ENCODE results near the gene AURKAIP1. TPM values are rescaled to one million over a fixed set of nuclear protein-coding genes. Genes with fewer than 3 reads are reported as not detected.

The AURKAIP1 gene
- total RNA-seq, 5 donors from 2014 or later (not counting 1 experiment from before 2014, with no cell fraction given): 58.8 to 91.7 (median 86.0) TPM

DNA sequence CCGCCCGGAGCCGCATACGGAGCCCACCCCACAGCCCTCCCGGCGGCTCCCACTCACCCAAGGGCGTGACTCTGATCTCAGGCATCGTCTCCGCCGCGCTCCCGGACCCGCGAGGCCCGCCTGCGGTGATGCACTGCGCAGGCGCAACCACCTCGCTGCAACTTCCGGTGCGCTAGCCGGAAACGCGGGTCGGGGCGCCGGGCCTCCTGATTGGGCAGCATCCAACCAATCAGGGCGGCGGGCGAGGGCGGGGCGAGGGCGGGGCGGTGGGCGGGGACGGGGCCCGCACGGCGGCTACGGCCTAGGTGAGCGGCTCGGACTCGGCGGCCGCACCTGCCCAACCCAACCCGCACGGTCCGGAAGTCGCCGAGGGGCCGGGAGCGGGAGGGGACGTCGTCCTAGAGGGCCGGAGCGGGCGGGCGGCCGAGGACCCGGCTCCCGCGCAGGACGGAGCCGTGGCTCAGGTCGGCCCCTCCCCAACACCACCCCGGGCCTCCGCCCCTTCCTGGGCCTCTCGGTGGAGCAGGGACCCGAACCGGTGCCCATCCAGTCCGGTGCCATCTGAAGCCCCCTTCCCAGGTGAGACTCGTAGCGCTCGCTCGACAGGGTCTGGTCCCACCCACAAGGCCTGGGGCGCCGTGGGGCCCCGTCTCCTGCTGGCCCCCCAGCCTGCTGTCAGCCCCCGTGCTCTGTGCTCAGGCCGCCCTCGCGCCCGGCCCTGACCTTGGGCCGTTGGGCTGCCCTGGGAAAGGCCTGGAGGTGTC is 50.3 kb downstream of the AURKAIP1 start, which contains the start of the genes CPTP and INTS11:
Gene CPTP, plus strand, starts transcription at position 279 of the 764 bp plus-strand sequence. CDS start 2,109 bp downstream, outside the sequence.
Gene INTS11, minus strand, starts transcription at position 137 of the 764 bp plus-strand sequence. Its CDS starts 52 bp downstream, at position 85.
- Mint-ChIP-seq H3K9me3 (no peaks in the 10 kb centered on the region), H3K27me3 (no peaks in the 10 kb centered on the region), H3K4me3 (peak within 1 kb of the TSS; percentile 85 to 90 (median 89)), H3K27ac (peak within 1 kb of the TSS; percentile 79), H3K4me1 (peaks cover 28 to 44% (median 41%) of the 10 kb centered on the region in 3 donors), H3K36me3 (no peaks in the 10 kb centered on the region)
- Histone ChIP-seq H3K4me1 (ENCODE audit: control insufficient read depth in 1 of 2, extremely low read depth in 1 of 2, insufficient read depth in 2 of 2, low read length in 2 of 2) (peaks cover 17 to 57% of the 10 kb centered on the region in 2 experiments), H3K27ac (ENCODE audit: low read length) (peak within 1 kb of the TSS; percentile 33), H3K27me3 (replicated peaks in 1 of 2; ENCODE audit: control insufficient read depth in 2 of 2, extremely low read depth in 1 of 2, insufficient read depth in 2 of 2, low read length in 1 of 2) (peaks cover 0 to 2% of the 10 kb centered on the region in 2 experiments), H3K36me3 (ENCODE audit: control insufficient read depth in 2 of 2, extremely low read depth in 1 of 2, insufficient read depth in 1 of 2, low read length in 1 of 2) (peaks cover 24 to 33% of the 10 kb centered on the region in 2 donors), H3K9me3 (no peaks in the 10 kb centered on the region), H3K4me3 (ENCODE audit: control insufficient read depth in 1 of 2, extremely low read depth in 1 of 2, low read length in 1 of 2) (peak within 1 kb of the TSS; percentile 49 to 74)
- DNase-seq: peak; percentile 78 to 96 (median 93)
- ChIA-PET POLR2A (no interaction called here), CTCF (no interaction called here)
- ATAC-seq (replicated peaks in 1 of 4): peak; percentile 86 to 88 (median 87)
- WGBS (ENCODE audit: insufficient coverage): under 1% methylated on average over 82 of the region's 84 CpGs

DNA sequence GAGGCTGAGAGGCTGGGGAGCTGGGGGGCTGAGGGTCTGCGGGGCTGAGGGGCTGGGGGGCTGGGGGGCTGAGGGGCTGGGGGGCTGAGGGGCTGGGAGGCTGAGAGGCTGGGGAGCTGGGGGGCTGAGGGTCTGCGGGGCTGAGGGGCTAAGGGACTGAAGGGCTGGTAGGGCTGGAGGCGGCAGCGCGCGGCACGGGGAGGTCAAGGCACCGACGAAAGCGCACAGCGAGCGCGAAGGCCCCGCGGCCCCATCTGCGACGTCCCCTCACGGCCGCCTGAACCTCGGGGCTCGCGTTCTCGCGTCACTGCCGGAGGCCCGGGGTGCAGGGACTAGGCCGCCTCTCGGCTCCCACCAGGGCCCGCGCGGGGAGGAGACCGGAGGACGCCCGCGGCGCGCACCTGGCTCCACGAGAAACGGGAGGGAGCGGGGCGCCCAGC is 50.9 kb downstream of the AURKAIP1 start:
- DNase-seq: peak in 1 of 35 experiments; percentile 28
- Mint-ChIP-seq H3K4me1 (peaks cover 27 to 44% (median 38%) of the 10 kb centered on the region in 3 donors), H3K9me3 (no peaks in the 10 kb centered on the region), H3K36me3 (peaks cover 6% of the 10 kb centered on the region), H3K27ac (no peak overlapping the region), H3K4me3 (peak overlapping the region; percentile 50 to 89 (median 82)), H3K27me3 (no peaks in the 10 kb centered on the region)
- CTCF ChIA-PET: no interaction called here
- Histone ChIP-seq H3K4me1 (ENCODE audit: control insufficient read depth in 1 of 2, extremely low read depth in 1 of 2, insufficient read depth in 2 of 2, low read length in 2 of 2) (peaks cover 17 to 57% of the 10 kb centered on the region in 2 experiments), H3K9me3 (no peaks in the 10 kb centered on the region), H3K27me3 (replicated peaks in 1 of 2; ENCODE audit: control insufficient read depth in 2 of 2, extremely low read depth in 1 of 2, insufficient read depth in 2 of 2, low read length in 1 of 2) (peaks cover 0 to 2% of the 10 kb centered on the region in 2 experiments), H3K36me3 (ENCODE audit: control insufficient read depth in 2 of 2, extremely low read depth in 1 of 2, insufficient read depth in 1 of 2, low read length in 1 of 2) (peaks cover 24 to 38% of the 10 kb centered on the region in 2 donors), H3K27ac (ENCODE audit: low read length) (no peak overlapping the region), H3K4me3 (ENCODE audit: control insufficient read depth in 1 of 2, extremely low read depth in 1 of 2, low read length in 1 of 2) (peak overlapping the region; percentile 49 to 72)
- POLR2A ChIA-PET: no interaction called here
- under 1% methylated on average over 40 of the region's 41 CpGs for WGBS (ENCODE audit: insufficient coverage)
- ATAC-seq (replicated peaks in 1 of 4): peak in 3 of 4 experiments; percentile 36 to 42 (median 38)

Other genes with a start within 250 kb of the AURKAIP1 start
- 1 to 10 TPM in 1 of 5 donors, under 1 TPM in 3, not detected in 1; 0.26 to 1.0 (median 0.47) TPM for gene TTLL10, start 201.3 kb downstream of the AURKAIP1 start, total RNA-seq
- 10 to 100 TPM in 4 of 5 donors, 1 to 10 TPM in 1; 6.4 to 20.5 (median 13.3) TPM for gene TNFRSF18, start 168.6 kb downstream of the AURKAIP1 start, total RNA-seq
- gene TNFRSF4, start 161.1 kb downstream of the AURKAIP1 start, total RNA-seq: 10 to 100 TPM; 15.1 to 35.4 (median 17.8) TPM
- gene SDF4, start 143.2 kb downstream of the AURKAIP1 start, total RNA-seq: 100 to 1,000 TPM in 4 of 5 donors, 10 to 100 TPM in 1; 98.6 to 151 (median 141) TPM
- gene B3GALT6, start 143.0 kb downstream of the AURKAIP1 start, total RNA-seq: 10 to 100 TPM in 4 of 5 donors, 1 to 10 TPM in 1; 10.0 to 30.4 (median 25.1) TPM
- 1 to 10 TPM; 2.8 to 4.2 (median 4.0) TPM for gene C1QTNF12, start 128.5 kb downstream of the AURKAIP1 start, total RNA-seq
- 10 to 100 TPM; 60.8 to 89.8 (median 83.6) TPM for gene UBE2J2, start 101.4 kb downstream of the AURKAIP1 start, total RNA-seq
- gene SCNN1D, start 94.8 kb downstream of the AURKAIP1 start, total RNA-seq: 10 to 100 TPM in 4 of 5 donors, 1 to 10 TPM in 1; 9.5 to 15.3 (median 11.1) TPM
- gene ACAP3, start 67.3 kb downstream of the AURKAIP1 start, total RNA-seq: 100 to 1,000 TPM in 2 of 5 donors, 10 to 100 TPM in 3; 63.0 to 107 (median 99.8) TPM
- gene PUSL1, start 66.6 kb downstream of the AURKAIP1 start, total RNA-seq: 10 to 100 TPM; 16.7 to 26.4 (median 22.6) TPM
- 100 to 1,000 TPM; 161 to 200 (median 182) TPM for gene INTS11, start 50.5 kb downstream of the AURKAIP1 start, total RNA-seq
- gene CPTP, start 50.4 kb downstream of the AURKAIP1 start, total RNA-seq: 10 to 100 TPM; 15.8 to 35.8 (median 29.9) TPM
- 1 to 10 TPM; 1.6 to 2.3 (median 2.1) TPM for gene TAS1R3, start 43.9 kb downstream of the AURKAIP1 start, total RNA-seq
- gene DVL1, start 25.8 kb downstream of the AURKAIP1 start, total RNA-seq: 10 to 100 TPM; 43.6 to 70.4 (median 64.9) TPM
- gene MXRA8, start 16.7 kb downstream of the AURKAIP1 start, total RNA-seq: 1 to 10 TPM in 4 of 5 donors, under 1 TPM in 1; 0.99 to 6.8 (median 1.9) TPM
- gene CCNL2, start 24.1 kb upstream of the AURKAIP1 start, total RNA-seq: 100 to 1,000 TPM; 250 to 418 (median 376) TPM
- gene MRPL20, start 32.1 kb upstream of the AURKAIP1 start, total RNA-seq: 100 to 1,000 TPM; 106 to 123 (median 114) TPM
- under 1 TPM in 1 of 5 donors, not detected in 4; 0.20 TPM for gene ANKRD65, start 46.1 kb upstream of the AURKAIP1 start, total RNA-seq
- gene VWA1, start 60.5 kb upstream of the AURKAIP1 start, total RNA-seq: under 1 TPM in 3 of 5 donors, not detected in 2; 0.15 to 0.54 (median 0.26) TPM
- 1 to 10 TPM in 3 of 5 donors, under 1 TPM in 2; 0.59 to 3.1 (median 1.4) TPM for gene ATAD3C, start 74.5 kb upstream of the AURKAIP1 start, total RNA-seq
- gene ATAD3B, start 96.6 kb upstream of the AURKAIP1 start, total RNA-seq: 10 to 100 TPM; 52.1 to 69.3 (median 57.2) TPM
- gene ATAD3A, start 137.0 kb upstream of the AURKAIP1 start, total RNA-seq: 10 to 100 TPM; 24.6 to 42.5 (median 31.1) TPM
- gene TMEM240, start 165.4 kb upstream of the AURKAIP1 start, total RNA-seq: 1 to 10 TPM; 1.0 to 3.1 (median 1.4) TPM
- 100 to 1,000 TPM; 112 to 135 (median 134) TPM for gene SSU72, start 199.7 kb upstream of the AURKAIP1 start, total RNA-seq
- 1 to 10 TPM; 2.1 to 6.3 (median 5.9) TPM for gene FNDC10, start 224.9 kb upstream of the AURKAIP1 start, total RNA-seq
- 100 to 1,000 TPM in 3 of 5 donors, 10 to 100 TPM in 2; 68.9 to 105 (median 103) TPM for gene MIB2, start 240.3 kb upstream of the AURKAIP1 start, total RNA-seq